CD4-positive, alpha-beta memory T cell (primary cell): ENCODE measurements around the gene FMN2. TPM values are rescaled to one million over a fixed set of nuclear protein-coding genes. Genes with fewer than 3 reads are reported as not detected.

Experiments
- CTCF ChIA-PET: fragments of 350-600 bp; sonication (Branson Sonifier 250); formaldehyde crosslinking; loops from one replicate; lab custom pipeline; 2021; ENCODE audit warnings: inconsistent platforms; ENCODE audit not compliant: partially characterized antibody; lab: Charles Lee
- POLR2A ChIA-PET: fragments of 350-600 bp; sonication (Branson Sonifier 250); formaldehyde crosslinking; loops from one replicate; lab custom pipeline; 2021; ENCODE audit not compliant: partially characterized antibody; lab: Charles Lee
- DNase-seq, 5 donors: peaks; one replicate each; pipeline versions ENCODE4 v3.0.0 to v3.0.0-alpha.2; 2020 to 2022; ENCODE audit warnings: mixed read lengths in 1 of 5
- H3K27ac ChIP-seq: one replicate; pipeline ENCODE4 v1.7.0; 2013; ENCODE audit warnings: low read depth, low read length
- H3K27me3 ChIP-seq: 2 replicates; pipeline ENCODE4 v1.7.0; 2013; ENCODE audit warnings: mild to moderate bottlenecking, low read length, moderate library complexity; ENCODE audit not compliant: insufficient read depth
- H3K36me3 ChIP-seq: 2 replicates; pipeline ENCODE4 v1.7.0; 2013; ENCODE audit warnings: mild to moderate bottlenecking, low read length, moderate library complexity; ENCODE audit not compliant: insufficient read depth
- H3K4me1 ChIP-seq: 2 replicates; pipeline ENCODE4 v1.7.0; 2013; ENCODE audit warnings: mild to moderate bottlenecking, low read length, moderate library complexity; ENCODE audit not compliant: insufficient read depth
- H3K4me3 ChIP-seq, 2 donors: one replicate each; pipeline ENCODE4 v1.7.0; 2013; ENCODE audit warnings: low read length in 2 of 2, mild to moderate bottlenecking in 1 of 2
- H3K9me3 ChIP-seq, 2 donors: one replicate each; pipeline ENCODE4 v1.7.0; 2013; ENCODE audit warnings: low read length in 2 of 2, control low read depth in 1 of 2; ENCODE audit not compliant: control insufficient read depth in 1 of 2
- H3K27ac Mint-ChIP-seq, 7 donors: one replicate each; pipeline ENCODE4 v1.8.0; 2020 to 2021; ENCODE audit warnings: mixed read lengths in 7 of 7, mild to moderate bottlenecking in 6 of 7, inconsistent platforms in 3 of 7, moderate library complexity in 3 of 7
- H3K27me3 Mint-ChIP-seq, 2 donors: one replicate each; pipeline ENCODE4 v1.8.0; 2020 to 2021; ENCODE audit warnings: mixed read lengths in 2 of 2
- H3K36me3 Mint-ChIP-seq, 2 donors: one replicate each; pipeline ENCODE4 v1.8.0; 2020 to 2021; ENCODE audit warnings: mixed read lengths in 2 of 2, inconsistent platforms in 1 of 2, mild to moderate bottlenecking in 1 of 2
- H3K4me1 Mint-ChIP-seq, 4 donors: one replicate each; pipeline ENCODE4 v1.8.0; 2020 to 2021; ENCODE audit warnings: mixed read lengths in 4 of 4, mild to moderate bottlenecking in 1 of 4
- H3K4me3 Mint-ChIP-seq, 8 donors: one replicate each; pipeline ENCODE4 v1.8.0; 2020 to 2021; ENCODE audit warnings: mixed read lengths in 8 of 8, mild to moderate bottlenecking in 7 of 8, moderate library complexity in 6 of 8, inconsistent platforms in 3 of 8
- H3K9me3 Mint-ChIP-seq, 8 donors: one replicate each; pipeline ENCODE4 v1.8.0; 2020 to 2021; ENCODE audit warnings: mixed read lengths in 8 of 8, mild to moderate bottlenecking in 5 of 8, inconsistent platforms in 3 of 8, moderate library complexity in 1 of 8
- intact Hi-C: fragments of 100-400 bp; cut with micrococcal nuclease; formaldehyde crosslinking; loops from one replicate; pipeline ENCODE4 v1.15.1; 2023
- polyA plus RNA-seq, 2 donors: library from polyadenylated mRNA; unstranded; fragments of 300-500 nt; fragmentation: Illumina TruSeq; gene quantifications; one replicate each; pipeline ENCODE4 v1.2.3, GENCODE V29; 2021
- total RNA-seq, 2 experiments: library from RNA; stranded (reverse); gene quantifications; one replicate each; pipeline ENCODE4 v1.2.3, GENCODE V29; 2021

FMN2 gene
- total and polyA plus RNA-seq, 4 experiments from 2014 or later = not detected

- no peaks in the 10 kb centered on the region for H3K36me3 ChIP-seq
- no peaks in the 10 kb centered on the region for H3K36me3 Mint-ChIP-seq
- CTCF ChIA-PET = no interaction called here
- H3K4me1 Mint-ChIP-seq = no peaks in the 10 kb centered on the region
- H3K9me3 Mint-ChIP-seq = peaks cover 0 to 5% (median 1%) of the 10 kb centered on the region in 8 donors
- intact Hi-C loops = no loop called here
- H3K27me3 Mint-ChIP-seq = peaks cover 0 to 3% of the 10 kb centered on the region in 2 donors
- H3K4me1 ChIP-seq = no peaks in the 10 kb centered on the region
- H3K27ac ChIP-seq = no peak overlapping the region
- POLR2A ChIA-PET = no interaction called here
- DNase-seq = no peak
- H3K27ac Mint-ChIP-seq = no peak overlapping the region
- no peak overlapping the region for H3K4me3 Mint-ChIP-seq
- H3K27me3 ChIP-seq = no peaks in the 10 kb centered on the region
- H3K4me3 ChIP-seq = no peak overlapping the region
- H3K9me3 ChIP-seq = no peaks in the 10 kb centered on the region
Observed at GRCh38 chr1:240391660-240392260, 300.1 kb downstream of the FMN2 start.

GRCh38 chr1:240394353-240394752, 302.7 kb downstream of the FMN2 start:
- ChIA-PET CTCF (no interaction called here), POLR2A (no interaction called here)
- H3K27ac ChIP-seq = no peak overlapping the region
- H3K27me3 ChIP-seq = no peaks in the 10 kb centered on the region
- Mint-ChIP-seq H3K36me3 (no peaks in the 10 kb centered on the region), H3K27me3 (peaks cover 2% of the 10 kb centered on the region in 2 donors), H3K9me3 (peaks cover 0 to 5% (median 2%) of the 10 kb centered on the region in 8 donors), H3K4me3 (no peak overlapping the region), H3K4me1 (no peaks in the 10 kb centered on the region), H3K27ac (no peak overlapping the region)
- DNase-seq = no peak
- H3K36me3 ChIP-seq = no peaks in the 10 kb centered on the region
- H3K4me1 ChIP-seq = no peaks in the 10 kb centered on the region
- H3K9me3 ChIP-seq = no peaks in the 10 kb centered on the region
- H3K4me3 ChIP-seq = no peak overlapping the region
- intact Hi-C loops = no loop called here

- Histone ChIP-seq H3K27ac (no peak overlapping the region), H3K27me3 (no peaks in the 10 kb centered on the region), H3K4me3 (no peak overlapping the region), H3K36me3 (no peaks in the 10 kb centered on the region), H3K9me3 (no peaks in the 10 kb centered on the region), H3K4me1 (no peaks in the 10 kb centered on the region)
- POLR2A ChIA-PET = no interaction called here
- intact Hi-C loops = no loop called here
- CTCF ChIA-PET = no interaction called here
- DNase-seq = no peak
- peaks cover 2% of the 10 kb centered on the region in 2 donors for H3K27me3 Mint-ChIP-seq
- H3K27ac Mint-ChIP-seq = no peak overlapping the region
- H3K9me3 Mint-ChIP-seq = peaks cover 0 to 5% (median 2%) of the 10 kb centered on the region in 8 donors
- H3K4me3 Mint-ChIP-seq = no peak overlapping the region
- H3K4me1 Mint-ChIP-seq = no peaks in the 10 kb centered on the region
- H3K36me3 Mint-ChIP-seq = no peaks in the 10 kb centered on the region
Observed at GRCh38 chr1:240395336-240395735, 303.7 kb downstream of the FMN2 start.

GRCh38 chr1:240399381-240399780, 307.7 kb downstream of the FMN2 start:
- Histone ChIP-seq H3K4me3 (no peak overlapping the region), H3K36me3 (no peaks in the 10 kb centered on the region), H3K27ac (no peak overlapping the region), H3K4me1 (no peaks in the 10 kb centered on the region), H3K9me3 (no peaks in the 10 kb centered on the region), H3K27me3 (no peaks in the 10 kb centered on the region)
- Mint-ChIP-seq H3K27ac (no peak overlapping the region), H3K4me3 (no peak overlapping the region), H3K36me3 (no peaks in the 10 kb centered on the region), H3K27me3 (peaks cover 0 to 2% of the 10 kb centered on the region in 2 donors), H3K9me3 (peaks cover 0 to 4% (median 0%) of the 10 kb centered on the region in 8 donors), H3K4me1 (no peaks in the 10 kb centered on the region)
- POLR2A ChIA-PET = no interaction called here
- CTCF ChIA-PET = no interaction called here
- no peak for DNase-seq
- intact Hi-C loops = no loop called here

GRCh38 chr1:240401731-240402130, 310.0 kb downstream of the FMN2 start:
- Histone ChIP-seq H3K36me3 (no peaks in the 10 kb centered on the region), H3K9me3 (no peaks in the 10 kb centered on the region), H3K27me3 (no peaks in the 10 kb centered on the region), H3K4me3 (no peak overlapping the region), H3K4me1 (no peaks in the 10 kb centered on the region), H3K27ac (no peak overlapping the region)
- intact Hi-C loops = no loop called here
- no peaks in the 10 kb centered on the region for H3K4me1 Mint-ChIP-seq
- peaks cover 0 to 6% (median 1%) of the 10 kb centered on the region in 8 donors for H3K9me3 Mint-ChIP-seq
- H3K36me3 Mint-ChIP-seq = no peaks in the 10 kb centered on the region
- H3K4me3 Mint-ChIP-seq = no peak overlapping the region
- H3K27ac Mint-ChIP-seq = no peak overlapping the region
- ChIA-PET CTCF (no interaction called here), POLR2A (no interaction called here)
- DNase-seq = no peak
- peaks cover 2% of the 10 kb centered on the region in 2 donors for H3K27me3 Mint-ChIP-seq

- Mint-ChIP-seq H3K36me3 (no peaks in the 10 kb centered on the region), H3K4me1 (no peaks in the 10 kb centered on the region), H3K9me3 (peaks cover 0 to 4% (median 0%) of the 10 kb centered on the region in 8 donors), H3K27me3 (peaks cover 0 to 2% of the 10 kb centered on the region in 2 donors), H3K4me3 (no peak overlapping the region), H3K27ac (no peak overlapping the region)
- no peak overlapping the region for H3K27ac ChIP-seq
- ChIA-PET CTCF (interaction anchor here (1.3 kb wide), 1 partner anchor 11 kb away, joined by 3 read pairs; no protein-coding TSS in a partner anchor), POLR2A (no interaction called here)
- no peaks in the 10 kb centered on the region for H3K36me3 ChIP-seq
- intact Hi-C loops = no loop called here
- DNase-seq = no peak
- H3K4me1 ChIP-seq = no peaks in the 10 kb centered on the region
- no peaks in the 10 kb centered on the region for H3K9me3 ChIP-seq
- no peaks in the 10 kb centered on the region for H3K27me3 ChIP-seq
- no peak overlapping the region for H3K4me3 ChIP-seq
Observed at GRCh38 chr1:240402326-240402725, 310.6 kb downstream of the FMN2 start.

- ChIA-PET CTCF (no interaction called here), POLR2A (no interaction called here)
- Histone ChIP-seq H3K4me1 (no peaks in the 10 kb centered on the region), H3K36me3 (no peaks in the 10 kb centered on the region), H3K4me3 (no peak overlapping the region), H3K27me3 (no peaks in the 10 kb centered on the region), H3K9me3 (no peaks in the 10 kb centered on the region), H3K27ac (no peak overlapping the region)
- no peak for DNase-seq
- Mint-ChIP-seq H3K9me3 (peaks cover 0 to 4% (median 0%) of the 10 kb centered on the region in 8 donors), H3K36me3 (no peaks in the 10 kb centered on the region), H3K4me3 (no peak overlapping the region), H3K27me3 (peaks cover 0 to 2% of the 10 kb centered on the region in 2 donors), H3K27ac (no peak overlapping the region), H3K4me1 (no peaks in the 10 kb centered on the region)
- intact Hi-C loops = no loop called here
Observed at GRCh38 chr1:240404286-240404685, 312.6 kb downstream of the FMN2 start.
